Sigmoid colon (tissue), 4 donors: Measurements from ENCODE around the gene CNTN5.

Experiments used
- EP300 ChIP-seq, 4 donors: sonication (generic); formaldehyde crosslinking; IDR thresholded peaks; one replicate each; pipeline ENCODE4 v1.6.1; 2017; ENCODE audit warnings: antibody characterized with exemption in 4 of 4
- POLR2AphosphoS5 ChIP-seq, 4 donors: sonication (generic); formaldehyde crosslinking; IDR thresholded peaks; one replicate each; pipeline ENCODE4 v1.6.1; 2017; ENCODE audit warnings: antibody characterized with exemption in 4 of 4
- TF ChIP-seq, protein P1 (sequence below), 4 experiments: fragments of 450-650 bp in 3 of 4; fragments of 200-600 bp in 1 of 4; IDR thresholded peaks; one replicate each; pipeline ENCODE4 v1.5.1; 2016 to 2019; ENCODE audit warnings: antibody characterized with exemption in 4 of 4, mild to moderate bottlenecking in 3 of 4, moderate library complexity in 2 of 4

GRCh38 chr11:99192716-99193115, 172.0 kb downstream of the CNTN5 start:
- TF ChIP-seq, protein P1, sequence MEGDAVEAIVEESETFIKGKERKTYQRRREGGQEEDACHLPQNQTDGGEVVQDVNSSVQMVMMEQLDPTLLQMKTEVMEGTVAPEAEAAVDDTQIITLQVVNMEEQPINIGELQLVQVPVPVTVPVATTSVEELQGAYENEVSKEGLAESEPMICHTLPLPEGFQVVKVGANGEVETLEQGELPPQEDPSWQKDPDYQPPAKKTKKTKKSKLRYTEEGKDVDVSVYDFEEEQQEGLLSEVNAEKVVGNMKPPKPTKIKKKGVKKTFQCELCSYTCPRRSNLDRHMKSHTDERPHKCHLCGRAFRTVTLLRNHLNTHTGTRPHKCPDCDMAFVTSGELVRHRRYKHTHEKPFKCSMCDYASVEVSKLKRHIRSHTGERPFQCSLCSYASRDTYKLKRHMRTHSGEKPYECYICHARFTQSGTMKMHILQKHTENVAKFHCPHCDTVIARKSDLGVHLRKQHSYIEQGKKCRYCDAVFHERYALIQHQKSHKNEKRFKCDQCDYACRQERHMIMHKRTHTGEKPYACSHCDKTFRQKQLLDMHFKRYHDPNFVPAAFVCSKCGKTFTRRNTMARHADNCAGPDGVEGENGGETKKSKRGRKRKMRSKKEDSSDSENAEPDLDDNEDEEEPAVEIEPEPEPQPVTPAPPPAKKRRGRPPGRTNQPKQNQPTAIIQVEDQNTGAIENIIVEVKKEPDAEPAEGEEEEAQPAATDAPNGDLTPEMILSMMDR (IDR thresholded peaks at IDR 0.05): no peak
- TF ChIP-seq POLR2AphosphoS5 (IDR thresholded peaks at IDR 0.05) (no peak), EP300 (IDR thresholded peaks at IDR 0.05) (no peak)
